ENCODE results near the gene CHMP1B. TPM values are rescaled to one million over a fixed set of nuclear protein-coding genes. Genes with fewer than 3 reads are reported as not detected.

The CHMP1B gene
- total and polyA plus RNA-seq, 3 donors from 2014 or later: 32.8 to 50.0 (median 39.1) TPM

DNA sequence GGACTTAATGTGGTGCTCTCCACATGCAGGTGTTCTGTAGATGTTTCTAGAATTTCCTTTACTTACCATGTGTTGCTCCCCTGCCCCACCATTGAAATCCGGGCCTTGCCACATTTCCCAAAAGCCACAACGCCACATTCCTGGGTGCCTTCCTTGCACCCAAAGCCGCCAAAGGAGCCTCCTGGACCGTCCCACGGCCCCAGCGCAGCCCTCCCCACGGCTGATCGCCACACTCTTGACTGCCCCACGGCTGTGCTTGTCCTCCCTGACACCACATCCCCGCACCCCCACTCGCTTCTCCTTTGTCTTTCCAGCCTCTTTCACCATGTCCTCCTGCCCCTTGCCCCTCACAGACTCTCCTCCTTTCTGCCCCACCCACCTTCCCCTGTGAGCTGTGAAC is 40.2 kb upstream of the CHMP1B start:
- H3K4me1 ChIP-seq: no peaks in the 10 kb centered on the region
- H3K27ac ChIP-seq: no peak overlapping the region
- intact Hi-C loops (cut with DNase I; ENCODE audit: low total_unique reads): no loop called here
- no peak for DNase-seq
- 91 to 92% methylated on average over 11 of the region's 11 CpGs for WGBS, 2 donors
- no peak overlapping the region for H3K4me3 ChIP-seq
- H3K27me3 ChIP-seq: no peaks in the 10 kb centered on the region
- no peaks in the 10 kb centered on the region for H3K36me3 ChIP-seq (ENCODE audit: low read depth, missing control alignments)
- TF ChIP-seq, protein P1, sequence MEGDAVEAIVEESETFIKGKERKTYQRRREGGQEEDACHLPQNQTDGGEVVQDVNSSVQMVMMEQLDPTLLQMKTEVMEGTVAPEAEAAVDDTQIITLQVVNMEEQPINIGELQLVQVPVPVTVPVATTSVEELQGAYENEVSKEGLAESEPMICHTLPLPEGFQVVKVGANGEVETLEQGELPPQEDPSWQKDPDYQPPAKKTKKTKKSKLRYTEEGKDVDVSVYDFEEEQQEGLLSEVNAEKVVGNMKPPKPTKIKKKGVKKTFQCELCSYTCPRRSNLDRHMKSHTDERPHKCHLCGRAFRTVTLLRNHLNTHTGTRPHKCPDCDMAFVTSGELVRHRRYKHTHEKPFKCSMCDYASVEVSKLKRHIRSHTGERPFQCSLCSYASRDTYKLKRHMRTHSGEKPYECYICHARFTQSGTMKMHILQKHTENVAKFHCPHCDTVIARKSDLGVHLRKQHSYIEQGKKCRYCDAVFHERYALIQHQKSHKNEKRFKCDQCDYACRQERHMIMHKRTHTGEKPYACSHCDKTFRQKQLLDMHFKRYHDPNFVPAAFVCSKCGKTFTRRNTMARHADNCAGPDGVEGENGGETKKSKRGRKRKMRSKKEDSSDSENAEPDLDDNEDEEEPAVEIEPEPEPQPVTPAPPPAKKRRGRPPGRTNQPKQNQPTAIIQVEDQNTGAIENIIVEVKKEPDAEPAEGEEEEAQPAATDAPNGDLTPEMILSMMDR (IDR thresholded peaks at IDR 0.05): no peak
- TF ChIP-seq POLR2A (IDR thresholded peaks at IDR 0.05): no peak
- H3K9me3 ChIP-seq: no peaks in the 10 kb centered on the region

DNA sequence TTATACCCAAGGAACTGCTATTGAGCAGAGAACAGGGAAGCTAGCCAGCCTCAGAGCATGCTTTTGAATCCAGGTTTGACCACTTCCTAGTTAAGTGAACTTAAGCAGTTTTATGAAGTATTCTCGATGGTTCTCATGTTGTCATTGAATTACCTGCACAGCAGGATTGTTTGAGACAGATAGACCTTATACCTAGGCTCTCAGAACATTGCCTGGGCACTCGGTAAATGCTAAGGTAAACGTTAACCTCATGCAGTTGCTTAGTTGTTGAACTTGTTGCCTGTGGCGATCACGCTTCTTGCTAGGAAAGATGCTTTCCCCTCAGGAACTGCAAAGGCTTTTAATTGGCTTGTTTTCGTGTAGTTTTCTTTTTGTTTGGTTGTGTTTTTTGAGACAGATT is 34.0 kb upstream of the CHMP1B start:
- Histone ChIP-seq H3K27me3 (no peaks in the 10 kb centered on the region), H3K36me3 (ENCODE audit: low read depth, missing control alignments) (no peaks in the 10 kb centered on the region), H3K27ac (no peak overlapping the region), H3K4me3 (no peak overlapping the region), H3K9me3 (no peaks in the 10 kb centered on the region), H3K4me1 (no peaks in the 10 kb centered on the region)
- intact Hi-C loops (cut with DNase I; ENCODE audit: low total_unique reads): no loop called here
- WGBS, 2 donors: 80 to 86% methylated on average over 6 of the region's 6 CpGs
- no peak for DNase-seq
- TF ChIP-seq POLR2A (IDR thresholded peaks at IDR 0.05): no peak
- TF ChIP-seq, protein P1 (IDR thresholded peaks at IDR 0.05): no peak

DNA sequence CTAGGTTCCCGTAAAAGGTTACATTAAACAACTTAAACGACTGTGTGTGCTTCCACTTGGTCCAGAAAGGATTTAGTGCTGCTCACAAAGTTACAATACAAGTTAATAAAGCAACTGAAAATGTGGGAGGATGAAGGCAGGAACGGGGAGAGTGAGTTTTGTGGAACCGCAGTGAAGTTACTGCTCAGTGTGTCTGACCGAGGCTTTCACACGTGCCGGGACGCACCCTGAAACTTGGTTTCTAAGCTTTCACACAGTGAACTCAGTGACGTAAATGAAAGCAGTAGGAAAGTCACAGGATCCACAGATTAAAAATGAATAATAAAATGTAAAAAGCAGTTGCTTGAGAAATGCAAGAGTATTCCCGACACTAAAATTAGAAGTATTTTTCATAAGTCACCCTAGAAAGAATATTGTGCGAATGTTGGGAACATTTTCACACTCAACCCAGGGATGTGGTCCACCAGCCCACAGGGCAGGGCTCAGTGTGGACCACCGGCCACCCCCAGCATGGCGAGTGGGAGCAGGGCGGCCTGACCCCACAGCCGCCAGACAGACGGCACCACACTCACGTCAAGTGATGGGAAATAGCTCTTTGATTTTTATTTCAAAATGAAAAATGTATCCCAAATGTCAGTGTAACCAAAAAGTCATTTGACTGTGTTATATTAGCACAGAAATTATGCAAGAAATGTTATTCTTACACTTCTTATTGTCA is 32.6 kb upstream of the CHMP1B start:
- Histone ChIP-seq H3K4me3 (no peak overlapping the region), H3K27ac (no peak overlapping the region), H3K4me1 (no peaks in the 10 kb centered on the region), H3K9me3 (no peaks in the 10 kb centered on the region), H3K27me3 (no peaks in the 10 kb centered on the region), H3K36me3 (ENCODE audit: low read depth, missing control alignments) (no peaks in the 10 kb centered on the region)
- intact Hi-C loops (cut with DNase I; ENCODE audit: low total_unique reads): no loop called here
- DNase-seq: no peak
- TF ChIP-seq POLR2A (IDR thresholded peaks at IDR 0.05): no peak
- TF ChIP-seq, protein P1 (IDR thresholded peaks at IDR 0.05): no peak
- WGBS, 2 donors: 71 to 76% methylated on average over 17 of the region's 17 CpGs

DNA sequence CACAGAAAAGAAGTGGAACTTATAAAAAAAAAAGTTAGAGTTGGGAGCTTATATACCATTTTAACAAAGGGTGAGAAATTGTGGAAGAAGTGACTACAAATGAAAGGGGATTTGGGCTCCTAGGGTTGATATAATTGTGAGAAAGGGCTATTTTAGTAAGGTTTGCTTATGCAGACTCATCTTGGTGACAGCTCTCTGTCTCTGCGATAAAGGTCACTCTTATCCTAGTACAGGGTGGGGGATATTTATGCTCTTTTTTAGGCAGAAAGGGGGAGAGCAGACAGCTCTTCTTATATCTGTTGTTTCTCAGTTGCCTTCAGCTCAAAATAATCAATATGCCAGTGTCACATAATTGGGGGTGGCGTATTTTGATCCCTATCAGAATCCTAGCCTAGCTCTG is 31.3 kb upstream of the CHMP1B start:
- DNase-seq: no peak
- no peak overlapping the region for H3K4me3 ChIP-seq
- H3K4me1 ChIP-seq: no peaks in the 10 kb centered on the region
- no peaks in the 10 kb centered on the region for H3K9me3 ChIP-seq
- 87 to 90% methylated on average over 2 of the region's 2 CpGs for WGBS, 2 donors
- intact Hi-C loops (cut with DNase I; ENCODE audit: low total_unique reads): no loop called here
- H3K27ac ChIP-seq: no peak overlapping the region
- no peaks in the 10 kb centered on the region for H3K27me3 ChIP-seq
- no peak for TF ChIP-seq POLR2A (IDR thresholded peaks at IDR 0.05)
- TF ChIP-seq, protein P1 (IDR thresholded peaks at IDR 0.05): no peak
- H3K36me3 ChIP-seq (ENCODE audit: low read depth, missing control alignments): no peaks in the 10 kb centered on the region

DNA sequence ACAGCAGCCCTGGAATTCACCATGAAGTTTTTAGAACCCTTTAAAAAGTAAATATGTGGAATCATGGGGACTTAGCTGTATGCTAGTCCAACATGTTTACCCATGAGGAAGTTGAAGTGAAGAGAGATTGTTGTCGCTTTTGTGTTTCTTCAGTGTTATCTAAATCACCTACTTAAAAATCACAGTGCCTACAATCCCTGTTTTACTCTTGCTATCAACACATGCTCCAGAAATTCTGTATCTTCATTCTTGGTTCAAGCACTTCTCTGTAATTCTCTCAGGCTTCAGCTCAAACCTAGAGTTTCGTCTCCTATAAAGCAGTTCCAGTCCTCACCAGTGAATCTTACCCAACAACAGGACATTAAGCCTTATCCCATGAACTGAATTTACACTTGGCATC is 30.5 kb upstream of the CHMP1B start:
- no peak for DNase-seq
- Histone ChIP-seq H3K27me3 (no peaks in the 10 kb centered on the region), H3K4me3 (no peak overlapping the region), H3K27ac (no peak overlapping the region), H3K9me3 (no peaks in the 10 kb centered on the region), H3K4me1 (no peaks in the 10 kb centered on the region), H3K36me3 (ENCODE audit: low read depth, missing control alignments) (no peaks in the 10 kb centered on the region)
- WGBS, 2 donors: 40 to 64% methylated on average over 2 of the region's 2 CpGs
- TF ChIP-seq, protein P1 (IDR thresholded peaks at IDR 0.05): no peak
- TF ChIP-seq POLR2A (IDR thresholded peaks at IDR 0.05): no peak
- intact Hi-C loops (cut with DNase I; ENCODE audit: low total_unique reads): no loop called here

Data from testis (tissue), 3 donors.